ENCODE results near the gene PIK3C2B. TPM values are rescaled to one million over a fixed set of nuclear protein-coding genes. Genes with fewer than 3 reads are reported as not detected.
A peak's percentile ranks its signal among the peaks of the same experiment; 100 is the strongest.

Gene PIK3C2B, protein sequence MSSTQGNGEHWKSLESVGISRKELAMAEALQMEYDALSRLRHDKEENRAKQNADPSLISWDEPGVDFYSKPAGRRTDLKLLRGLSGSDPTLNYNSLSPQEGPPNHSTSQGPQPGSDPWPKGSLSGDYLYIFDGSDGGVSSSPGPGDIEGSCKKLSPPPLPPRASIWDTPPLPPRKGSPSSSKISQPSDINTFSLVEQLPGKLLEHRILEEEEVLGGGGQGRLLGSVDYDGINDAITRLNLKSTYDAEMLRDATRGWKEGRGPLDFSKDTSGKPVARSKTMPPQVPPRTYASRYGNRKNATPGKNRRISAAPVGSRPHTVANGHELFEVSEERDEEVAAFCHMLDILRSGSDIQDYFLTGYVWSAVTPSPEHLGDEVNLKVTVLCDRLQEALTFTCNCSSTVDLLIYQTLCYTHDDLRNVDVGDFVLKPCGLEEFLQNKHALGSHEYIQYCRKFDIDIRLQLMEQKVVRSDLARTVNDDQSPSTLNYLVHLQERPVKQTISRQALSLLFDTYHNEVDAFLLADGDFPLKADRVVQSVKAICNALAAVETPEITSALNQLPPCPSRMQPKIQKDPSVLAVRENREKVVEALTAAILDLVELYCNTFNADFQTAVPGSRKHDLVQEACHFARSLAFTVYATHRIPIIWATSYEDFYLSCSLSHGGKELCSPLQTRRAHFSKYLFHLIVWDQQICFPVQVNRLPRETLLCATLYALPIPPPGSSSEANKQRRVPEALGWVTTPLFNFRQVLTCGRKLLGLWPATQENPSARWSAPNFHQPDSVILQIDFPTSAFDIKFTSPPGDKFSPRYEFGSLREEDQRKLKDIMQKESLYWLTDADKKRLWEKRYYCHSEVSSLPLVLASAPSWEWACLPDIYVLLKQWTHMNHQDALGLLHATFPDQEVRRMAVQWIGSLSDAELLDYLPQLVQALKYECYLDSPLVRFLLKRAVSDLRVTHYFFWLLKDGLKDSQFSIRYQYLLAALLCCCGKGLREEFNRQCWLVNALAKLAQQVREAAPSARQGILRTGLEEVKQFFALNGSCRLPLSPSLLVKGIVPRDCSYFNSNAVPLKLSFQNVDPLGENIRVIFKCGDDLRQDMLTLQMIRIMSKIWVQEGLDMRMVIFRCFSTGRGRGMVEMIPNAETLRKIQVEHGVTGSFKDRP (N-terminal part only)
- total RNA-seq, result 129 TPM

DNA sequence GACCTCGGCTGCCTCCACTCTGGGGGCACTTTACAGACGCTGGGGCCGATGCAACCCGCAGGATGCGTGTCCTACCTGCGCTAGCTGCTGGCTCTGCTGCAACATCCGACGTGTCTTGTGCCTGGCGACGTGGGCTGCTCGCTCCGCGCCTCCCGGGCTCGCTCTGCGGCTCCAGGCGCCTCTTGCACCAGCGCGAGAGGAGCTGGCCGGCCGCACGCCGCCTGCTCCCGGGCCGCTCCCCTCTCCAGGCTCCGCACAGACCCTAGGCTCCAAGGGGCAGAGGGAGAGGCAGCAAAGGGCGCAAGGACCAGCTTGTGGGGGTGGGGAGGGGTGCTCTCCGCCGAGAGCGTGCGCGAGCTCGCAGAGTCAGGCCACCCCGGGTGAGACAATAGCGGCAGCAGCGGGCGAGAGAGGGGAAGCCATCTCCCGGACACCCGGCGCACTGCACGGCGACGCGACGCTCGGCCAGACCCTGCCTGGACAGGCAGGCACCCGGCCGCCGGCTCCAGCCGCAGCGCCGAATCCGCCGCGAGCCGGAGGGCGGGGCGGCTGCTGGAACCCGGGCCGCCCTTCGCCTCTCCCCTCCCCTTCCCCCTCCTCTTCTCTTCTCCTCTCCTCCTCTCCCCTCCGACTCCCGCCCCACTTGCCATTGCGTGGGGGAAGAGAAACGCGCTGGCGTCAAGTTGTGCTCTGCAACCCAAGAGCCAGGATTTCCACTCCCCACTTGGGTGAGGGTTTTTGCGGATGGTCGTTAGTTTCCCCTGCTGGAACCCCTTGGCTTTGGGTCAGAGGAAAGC is at the start of gene PIK3C2B:
PIK3C2B (minus strand) TSS at position 525 of the 797 bp plus-strand sequence. CDS start 25,003 bp downstream, outside the sequence.
- H3K9me3 ChIP-seq, result no peaks in the 10 kb centered on the region
- peak in 1 of 2 donors; percentile 88 for DNase-seq (ENCODE audit: low spot score in 2 of 2)
- intact Hi-C loops (cut with DNase I), result loop anchor here (1.0 to 2.0 kb wide), 3 partner anchors 28 to 64 kb away; no protein-coding TSS in a partner anchor
- no peaks in the 10 kb centered on the region for H3K36me3 ChIP-seq
- H3K4me1 ChIP-seq, result peaks cover 4 to 24% of the 10 kb centered on the region in 2 donors
- H3K27ac ChIP-seq, result peak within 1 kb of the TSS; percentile 84 to 90
- TF ChIP-seq, protein P1, sequence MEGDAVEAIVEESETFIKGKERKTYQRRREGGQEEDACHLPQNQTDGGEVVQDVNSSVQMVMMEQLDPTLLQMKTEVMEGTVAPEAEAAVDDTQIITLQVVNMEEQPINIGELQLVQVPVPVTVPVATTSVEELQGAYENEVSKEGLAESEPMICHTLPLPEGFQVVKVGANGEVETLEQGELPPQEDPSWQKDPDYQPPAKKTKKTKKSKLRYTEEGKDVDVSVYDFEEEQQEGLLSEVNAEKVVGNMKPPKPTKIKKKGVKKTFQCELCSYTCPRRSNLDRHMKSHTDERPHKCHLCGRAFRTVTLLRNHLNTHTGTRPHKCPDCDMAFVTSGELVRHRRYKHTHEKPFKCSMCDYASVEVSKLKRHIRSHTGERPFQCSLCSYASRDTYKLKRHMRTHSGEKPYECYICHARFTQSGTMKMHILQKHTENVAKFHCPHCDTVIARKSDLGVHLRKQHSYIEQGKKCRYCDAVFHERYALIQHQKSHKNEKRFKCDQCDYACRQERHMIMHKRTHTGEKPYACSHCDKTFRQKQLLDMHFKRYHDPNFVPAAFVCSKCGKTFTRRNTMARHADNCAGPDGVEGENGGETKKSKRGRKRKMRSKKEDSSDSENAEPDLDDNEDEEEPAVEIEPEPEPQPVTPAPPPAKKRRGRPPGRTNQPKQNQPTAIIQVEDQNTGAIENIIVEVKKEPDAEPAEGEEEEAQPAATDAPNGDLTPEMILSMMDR (IDR thresholded peaks at IDR 0.05), result peak; percentile 55 to 68 (median 60)
- H3K27me3 ChIP-seq, result no peaks in the 10 kb centered on the region
- H3K4me3 ChIP-seq, result peak within 1 kb of the TSS; percentile 93 to 96

GRCh38 chr1:204544321-204544720 is 49.7 kb upstream of the PIK3C2B start:
- no peaks in the 10 kb centered on the region for H3K4me1 ChIP-seq
- no peaks in the 10 kb centered on the region for H3K9me3 ChIP-seq
- H3K4me3 ChIP-seq, result no peak overlapping the region
- intact Hi-C loops (cut with DNase I), result no loop called here
- no peaks in the 10 kb centered on the region for H3K27me3 ChIP-seq
- DNase-seq (ENCODE audit: low spot score in 2 of 2), result no peak
- H3K36me3 ChIP-seq, result peaks cover 75 to 95% of the 10 kb centered on the region in 2 donors
- TF ChIP-seq, protein P1 (IDR thresholded peaks at IDR 0.05), result no peak
- no peak overlapping the region for H3K27ac ChIP-seq

DNA sequence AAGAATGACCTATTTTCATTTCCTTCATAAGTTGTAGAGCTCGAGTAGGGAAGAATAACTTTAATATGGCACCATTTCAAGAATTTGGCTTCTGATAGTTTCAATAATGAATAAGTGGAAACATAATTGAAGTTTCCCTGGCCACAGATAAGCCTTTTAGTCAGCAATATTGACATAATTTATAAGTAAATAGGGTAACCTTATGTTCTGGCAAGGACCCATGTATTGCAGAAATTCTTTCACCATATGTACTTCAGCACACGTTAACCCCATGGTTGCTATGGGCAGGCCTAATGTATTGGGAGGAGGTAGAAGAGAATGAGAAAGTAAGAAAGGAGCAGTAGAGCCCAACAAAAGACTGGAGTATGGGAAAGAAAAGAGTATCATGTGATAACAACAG is 47.0 kb upstream of the PIK3C2B start:
- H3K4me3 ChIP-seq, result no peak overlapping the region
- no peaks in the 10 kb centered on the region for H3K9me3 ChIP-seq
- no peak for DNase-seq (ENCODE audit: low spot score in 2 of 2)
- H3K36me3 ChIP-seq, result peaks cover 69 to 93% of the 10 kb centered on the region in 2 donors
- no peaks in the 10 kb centered on the region for H3K4me1 ChIP-seq
- no peaks in the 10 kb centered on the region for H3K27me3 ChIP-seq
- no peak overlapping the region for H3K27ac ChIP-seq
- intact Hi-C loops (cut with DNase I), result no loop called here
- TF ChIP-seq, protein P1 (IDR thresholded peaks at IDR 0.05), result no peak

GRCh38 chr1:204532832-204533231 is 38.2 kb upstream of the PIK3C2B start:
- no peaks in the 10 kb centered on the region for H3K9me3 ChIP-seq
- no peak overlapping the region for H3K4me3 ChIP-seq
- no peaks in the 10 kb centered on the region for H3K4me1 ChIP-seq
- TF ChIP-seq, protein P1 (IDR thresholded peaks at IDR 0.05), result no peak
- intact Hi-C loops (cut with DNase I), result no loop called here
- H3K36me3 ChIP-seq, result peaks cover 41 to 84% of the 10 kb centered on the region in 2 donors
- H3K27ac ChIP-seq, result no peak overlapping the region
- DNase-seq (ENCODE audit: low spot score in 2 of 2), result no peak
- H3K27me3 ChIP-seq, result no peaks in the 10 kb centered on the region
